Cerebellar nuclear complex (tissue), 1 donor: ENCODE data around the gene RPS18.
"Not testable (repeated sequence)": the region's sequence is repeated elsewhere in the genome, so short reads cannot be mapped to it uniquely, and the experiment has no call there.

Source experiments
- DNase-seq, 2 experiments: peaks; one replicate each; lab custom pipeline; 2025; lab: John Stamatoyannopoulos, UW

The RPS18 gene

DNA sequence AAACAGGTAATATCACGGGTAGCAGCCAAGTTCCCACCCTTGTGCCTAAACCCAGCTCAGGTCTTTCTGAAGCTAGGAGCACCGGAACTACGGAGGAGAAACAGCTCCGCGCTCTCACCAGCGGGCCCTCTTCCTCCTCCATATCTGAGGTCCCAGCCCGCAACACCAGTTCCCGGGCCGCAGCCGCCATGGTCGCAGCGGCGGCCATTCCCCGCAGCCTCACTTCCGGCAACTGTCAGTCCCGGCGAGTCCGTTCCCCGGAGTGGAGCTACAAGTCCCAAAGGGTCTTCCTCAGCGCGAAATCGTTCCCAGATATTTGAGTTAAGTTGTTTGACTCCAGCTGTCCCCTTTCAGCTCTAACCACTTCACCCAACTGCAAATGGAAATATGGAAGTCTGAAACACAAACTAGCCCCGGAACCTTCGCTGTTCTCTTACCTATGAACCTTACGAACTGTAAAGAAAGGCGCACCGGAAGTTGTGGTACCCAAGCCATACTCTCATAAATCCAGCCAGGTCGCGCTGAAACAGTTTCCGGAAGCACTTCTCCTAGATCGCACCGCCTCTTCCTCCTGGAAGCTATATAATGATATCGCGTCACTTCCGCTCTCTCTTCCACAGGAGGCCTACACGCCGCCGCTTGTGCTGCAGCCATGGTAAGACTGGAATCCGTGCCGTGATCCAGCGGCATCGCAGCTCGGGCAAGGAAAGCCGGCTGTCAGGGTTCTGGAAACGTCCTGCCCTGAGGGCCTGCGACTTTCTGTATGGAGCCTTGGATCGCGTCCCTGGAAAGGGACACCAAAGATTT is at the start of gene RPS18, which contains the start of gene VPS52:
Gene RPS18 (plus strand): TSS at position 608 of the 807 bp plus-strand sequence. CDS start 45 bp downstream, at position 653.
Gene VPS52 (minus strand): TSS at position 409 of the 807 bp plus-strand sequence. CDS start 201 bp downstream, at position 208.
- DNase-seq: peak; percentile 76 to 81

DNA sequence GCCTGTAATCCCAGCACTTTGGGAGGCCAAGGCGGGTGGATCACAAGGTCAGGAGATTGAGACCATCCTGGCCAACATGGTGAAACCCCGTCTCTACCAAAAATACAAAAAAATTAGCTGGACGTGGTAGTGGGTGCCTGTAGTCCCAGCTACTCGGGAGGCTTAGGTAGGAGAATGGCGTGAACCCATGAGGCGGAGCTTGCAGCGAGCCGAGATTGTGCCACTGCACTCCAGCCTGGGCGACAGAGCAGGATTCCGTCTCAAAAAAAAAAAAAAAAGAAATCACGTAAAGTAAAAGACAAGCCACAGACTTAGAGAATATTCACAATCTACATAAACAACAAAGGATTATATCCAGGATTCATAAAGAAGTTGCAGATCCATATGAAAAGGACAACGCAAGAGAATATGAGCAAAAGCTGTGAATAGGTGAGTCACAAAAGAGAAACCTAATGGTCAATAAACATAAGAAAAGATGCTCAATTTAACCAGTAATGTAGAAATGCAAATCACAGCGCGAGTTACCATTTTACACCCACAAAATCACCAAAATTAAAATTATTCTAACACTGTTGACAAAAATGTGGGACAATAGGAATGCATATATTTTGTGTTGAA is 45.3 kb upstream of the RPS18 start:
- DNase-seq: not testable (repeated sequence)

DNA sequence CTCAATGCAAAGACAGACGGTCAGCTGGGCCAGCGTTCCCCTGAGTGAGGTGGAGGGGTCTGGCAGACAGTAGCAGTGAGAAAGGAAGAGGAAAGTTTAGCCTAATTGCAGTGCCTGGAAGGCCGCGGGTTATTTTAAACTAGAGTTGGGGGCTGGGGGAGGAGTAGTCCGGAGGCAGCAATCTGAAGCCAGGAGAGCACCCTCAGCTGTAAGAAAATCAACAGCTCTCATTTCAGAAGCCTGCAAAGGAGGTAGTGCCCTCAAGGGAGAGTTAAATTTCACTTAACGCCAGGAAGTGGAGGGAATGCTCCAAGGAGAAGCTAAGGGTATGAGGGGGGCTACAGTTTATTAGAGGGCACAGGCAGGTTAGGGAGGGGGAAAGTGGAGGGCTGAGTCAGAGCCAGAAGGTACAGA is 36.6 kb upstream of the RPS18 start:
- DNase-seq: no peak

DNA sequence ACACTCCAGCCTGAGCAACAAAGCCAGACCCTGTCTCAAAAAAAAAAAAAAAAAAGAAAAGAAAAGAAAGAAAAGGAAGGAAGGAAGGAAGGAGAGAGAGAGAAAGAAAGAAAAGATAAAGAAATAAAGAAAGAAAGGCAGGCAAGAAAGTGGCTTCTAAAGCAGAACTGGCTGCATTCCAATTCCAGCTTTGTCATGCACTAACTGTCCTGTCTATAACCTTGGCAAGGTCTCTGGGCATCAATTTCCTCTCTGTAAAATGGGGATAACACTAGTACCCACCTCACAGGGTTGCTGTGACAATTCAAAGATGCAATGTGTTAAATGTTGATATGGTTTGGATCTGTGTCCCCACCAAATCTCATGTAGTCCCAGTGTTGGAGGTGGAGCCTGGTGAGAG is 35.5 kb upstream of the RPS18 start:
- no peak for DNase-seq

DNA sequence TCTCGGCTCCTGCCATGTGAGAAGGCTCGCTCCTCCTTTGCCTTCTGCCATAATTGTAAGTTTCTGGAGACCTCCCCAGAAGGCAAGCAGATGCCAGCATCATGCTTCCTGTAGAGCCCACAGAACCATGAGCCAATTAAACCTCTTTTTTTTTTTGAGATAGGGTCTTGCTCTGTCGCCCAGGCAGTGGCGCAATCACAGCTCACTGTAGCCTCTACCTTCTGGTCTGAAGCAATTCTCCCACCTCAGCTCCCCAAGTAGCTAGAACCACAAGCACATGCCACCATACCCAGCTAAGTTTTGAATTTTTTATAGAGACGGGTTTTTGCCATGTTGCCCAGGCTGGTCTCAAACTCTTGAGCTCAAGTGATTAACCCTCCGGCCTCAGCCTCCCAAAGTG is 35.0 kb upstream of the RPS18 start:
- no peak for DNase-seq

DNA sequence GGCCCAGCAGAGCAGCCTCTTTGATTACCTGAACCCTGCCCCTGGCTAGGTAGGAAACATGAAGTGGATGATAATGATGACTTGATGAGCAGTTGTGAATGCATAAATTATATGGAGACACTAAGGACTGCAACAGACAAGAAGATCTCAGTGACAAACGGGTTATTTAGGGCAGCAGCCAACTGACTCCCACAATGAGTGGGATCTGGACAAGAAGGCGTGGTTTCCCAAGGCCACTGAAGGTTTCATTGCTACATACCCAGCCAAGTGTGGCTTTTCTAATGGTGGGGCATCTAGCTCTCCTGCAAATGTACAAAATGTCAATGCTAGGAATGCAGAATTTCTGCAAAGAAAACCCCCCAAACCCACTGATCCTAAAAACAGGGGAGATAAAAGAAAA is 34.1 kb upstream of the RPS18 start:
- no peak for DNase-seq

DNA sequence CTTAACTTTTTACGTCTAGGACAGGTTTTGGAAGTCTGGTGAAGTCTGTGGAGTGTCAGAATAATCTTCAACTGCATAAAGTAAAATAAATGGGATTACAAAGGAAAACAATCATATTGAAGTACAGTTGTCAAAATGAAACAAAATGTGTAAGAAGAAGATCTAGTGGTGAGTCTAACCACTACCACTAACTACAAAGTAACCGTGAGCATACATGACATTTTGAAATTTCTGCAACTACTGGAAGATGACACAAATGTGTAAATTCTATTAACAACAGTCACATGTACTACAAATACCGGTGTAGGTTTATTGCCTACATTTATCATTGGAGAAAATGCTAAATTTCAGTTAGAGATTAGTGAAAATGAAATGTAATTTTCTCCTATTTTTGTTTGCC is 29.9 kb upstream of the RPS18 start:
- no peak for DNase-seq

DNA sequence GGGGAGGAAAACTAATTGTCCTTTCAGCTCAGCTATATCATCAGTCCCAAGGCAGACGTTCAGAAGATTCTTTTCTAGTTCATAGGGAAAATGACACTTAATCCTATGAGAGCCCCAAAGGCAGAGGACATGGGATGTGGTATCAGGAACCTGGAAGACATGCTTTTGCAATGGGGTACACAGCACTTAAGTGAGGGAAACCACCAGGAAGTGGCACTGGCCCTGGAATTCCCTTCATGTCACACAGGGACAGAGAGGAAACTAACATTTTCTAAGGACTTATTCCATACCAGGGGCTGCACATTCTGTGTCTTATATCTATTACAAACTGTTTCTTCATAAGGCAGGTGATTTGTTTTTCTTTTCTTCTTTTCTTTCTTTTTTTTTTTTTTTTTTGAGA is 28.4 kb upstream of the RPS18 start:
- no peak for DNase-seq

DNA sequence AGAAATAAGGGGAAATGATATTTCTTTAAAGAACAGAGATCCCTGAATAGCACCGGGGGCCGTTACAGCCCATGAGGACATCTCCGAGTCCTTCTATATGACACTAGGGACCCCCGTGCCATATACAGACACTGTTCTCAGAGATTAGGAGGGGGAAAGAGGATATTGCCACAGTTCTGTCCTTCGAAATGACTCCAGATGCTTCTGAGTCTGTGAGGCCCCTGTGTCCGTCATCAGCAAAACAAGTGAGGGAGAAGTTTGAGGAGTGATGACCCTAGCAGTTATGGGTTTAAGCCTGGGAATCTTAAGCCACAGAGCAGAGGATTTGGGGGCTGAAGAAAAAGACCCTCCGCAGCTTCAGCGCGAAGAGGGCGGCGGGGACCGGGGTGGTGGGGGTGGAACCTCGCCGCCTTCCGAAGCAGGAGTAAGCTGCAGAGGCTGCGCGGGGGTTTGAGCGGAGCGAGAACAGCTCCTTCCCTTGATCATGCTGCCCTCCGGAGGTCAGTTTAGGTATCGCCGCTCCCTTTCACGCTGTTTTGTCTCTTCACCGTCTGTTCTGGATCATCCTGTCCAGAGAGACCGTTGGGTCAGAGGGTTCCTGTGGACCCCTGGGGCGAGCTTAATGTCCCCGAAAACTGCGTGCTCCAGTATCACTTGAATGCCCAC is 23.8 kb upstream of the RPS18 start:
- peak in 1 of 2 experiments; percentile 49 for DNase-seq

DNA sequence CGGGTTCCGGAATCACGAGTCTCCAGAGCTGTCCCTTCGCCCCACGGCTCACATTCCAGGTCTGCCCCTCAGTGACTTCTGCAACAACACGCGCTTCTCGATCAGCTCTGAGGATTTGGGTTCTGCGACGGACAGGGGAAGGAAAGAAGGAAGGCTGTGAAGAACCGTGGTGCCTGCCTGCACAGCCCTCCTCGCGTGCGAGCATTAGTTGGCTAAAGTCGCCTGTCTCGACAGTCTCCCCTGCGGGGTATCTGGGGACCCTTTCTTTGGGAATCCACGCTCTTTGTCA is 23.3 kb upstream of the RPS18 start:
- no peak for DNase-seq

DNA sequence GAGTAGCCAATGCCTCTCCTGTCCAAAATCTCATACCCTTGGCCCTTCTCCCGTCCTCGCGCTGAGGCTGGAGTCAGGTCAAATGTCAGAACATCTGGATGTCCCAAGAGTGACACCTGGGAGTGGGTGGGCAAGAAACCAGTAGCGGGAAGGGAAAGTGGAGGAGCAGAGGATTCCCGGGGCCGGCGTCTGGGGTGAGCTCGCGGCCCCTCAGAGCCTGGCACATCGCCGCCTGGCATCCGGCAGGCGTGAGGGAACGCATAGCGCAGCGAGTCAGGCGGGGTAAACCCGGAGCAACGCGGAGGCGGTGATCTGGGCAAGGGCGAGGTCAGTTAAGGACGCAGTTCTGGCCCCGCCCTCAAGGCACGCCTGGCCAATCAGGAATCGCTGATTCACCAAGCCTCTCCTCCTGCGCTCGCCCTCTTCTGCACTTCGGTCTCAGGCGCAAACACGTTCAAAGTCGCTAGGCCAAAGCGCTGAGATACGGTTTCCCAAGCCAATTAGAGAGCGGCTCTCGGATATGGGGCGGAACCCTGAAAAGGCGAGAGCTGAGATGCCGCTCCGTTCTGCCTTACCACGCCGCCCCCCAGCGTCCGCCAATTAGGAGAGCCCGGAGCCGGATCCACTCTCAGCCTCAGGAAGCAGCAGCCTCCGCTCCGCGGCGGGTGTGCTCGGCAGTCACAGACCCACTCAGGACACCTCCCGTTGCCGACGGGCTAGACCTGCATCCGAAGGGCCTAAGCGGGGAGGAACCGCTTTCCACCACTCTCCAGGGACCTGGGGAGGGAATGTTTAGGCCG is 22.7 kb upstream of the RPS18 start:
- peak; percentile 97 to 99 for DNase-seq

DNA sequence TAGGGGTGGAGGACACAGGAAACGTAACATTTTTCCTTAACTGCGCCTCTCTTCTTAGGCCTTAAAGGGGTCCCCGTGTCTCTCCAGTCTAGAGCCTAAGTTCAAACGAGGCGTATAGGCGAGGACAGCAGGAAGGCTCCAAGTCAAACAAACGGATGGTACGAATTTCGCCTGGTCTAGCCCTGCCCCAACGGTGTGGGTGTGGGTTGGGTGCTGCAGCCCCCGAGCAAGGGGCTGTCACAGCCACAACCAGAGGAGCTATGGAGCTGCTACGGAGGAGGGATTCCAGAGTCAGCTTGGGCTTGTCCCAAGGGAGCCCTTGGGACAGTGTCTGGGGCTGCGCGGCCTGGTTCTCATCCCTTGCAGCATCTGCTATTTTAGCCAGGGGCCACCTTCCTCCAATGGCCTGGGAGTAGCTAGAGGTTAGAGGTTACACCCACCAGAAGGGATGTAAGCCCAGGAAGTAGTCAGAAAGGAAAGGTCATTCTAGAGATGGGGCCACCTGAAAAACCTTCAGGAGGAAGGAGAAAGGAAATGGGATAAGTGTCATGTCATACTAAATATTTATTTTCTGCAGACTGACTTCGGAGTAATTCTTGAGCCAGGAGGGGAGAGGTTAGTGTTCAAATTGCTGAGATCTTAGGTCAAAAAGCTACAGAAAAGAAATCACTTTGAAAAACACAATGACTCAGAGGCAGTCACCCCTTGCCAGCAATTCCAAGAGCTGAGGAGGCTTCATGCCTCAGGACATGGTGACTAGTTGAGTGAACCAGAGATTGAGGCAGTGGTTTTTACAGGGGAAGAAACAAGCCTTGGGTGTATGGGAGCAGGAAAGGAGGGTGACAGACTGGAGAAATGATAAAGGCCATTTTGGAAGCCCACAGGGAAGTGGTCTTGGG is 21.9 kb upstream of the RPS18 start:
- no peak for DNase-seq

DNA sequence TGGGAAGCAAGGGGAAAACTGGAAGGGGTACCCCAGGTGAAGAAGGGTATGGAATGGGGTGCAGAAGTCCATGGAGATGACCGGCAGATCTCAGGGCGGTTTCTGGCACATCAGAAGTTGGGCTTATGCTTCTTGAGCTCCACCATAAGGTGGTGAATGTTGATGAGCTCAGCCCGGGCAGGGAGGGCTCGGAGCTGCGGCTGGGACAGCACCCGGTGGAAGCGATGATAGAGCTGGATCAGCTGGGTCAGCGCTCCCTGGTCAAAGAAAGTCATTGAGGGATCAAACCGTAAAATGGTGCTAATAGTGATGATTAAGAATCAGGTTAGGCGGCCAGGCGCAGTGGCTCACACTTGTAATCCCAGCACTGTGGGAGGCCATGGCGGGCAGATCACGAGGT is 21.1 kb upstream of the RPS18 start:
- no peak for DNase-seq

DNA sequence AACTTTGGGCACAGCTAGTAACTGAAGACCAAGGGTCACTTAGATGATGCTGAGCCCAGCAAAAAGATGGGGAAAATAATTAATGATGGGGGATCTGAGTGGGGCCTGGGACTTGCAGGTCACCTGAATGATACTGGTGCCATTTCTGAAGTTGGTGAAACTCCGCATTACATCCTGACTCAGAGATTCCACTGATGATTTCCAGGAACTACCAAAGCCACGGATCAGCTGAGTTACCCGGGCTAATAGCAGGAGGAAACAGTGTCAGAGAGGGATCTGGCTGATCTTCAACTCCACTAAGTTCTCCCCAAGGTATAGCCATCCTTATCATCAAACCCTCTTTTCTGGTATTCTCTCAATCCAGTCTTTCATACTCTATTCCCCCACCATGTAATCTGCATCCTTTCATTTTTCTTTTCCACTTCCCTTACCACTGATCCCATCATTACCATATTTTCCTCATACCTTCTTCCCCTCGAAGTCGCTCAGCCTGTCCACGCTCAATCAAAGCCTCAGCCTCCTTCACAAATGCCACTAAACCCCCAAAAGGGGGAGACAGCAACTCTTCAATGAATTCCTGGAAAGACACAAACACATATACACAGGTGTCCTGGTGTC is 20.4 kb upstream of the RPS18 start:
- no peak for DNase-seq

DNA sequence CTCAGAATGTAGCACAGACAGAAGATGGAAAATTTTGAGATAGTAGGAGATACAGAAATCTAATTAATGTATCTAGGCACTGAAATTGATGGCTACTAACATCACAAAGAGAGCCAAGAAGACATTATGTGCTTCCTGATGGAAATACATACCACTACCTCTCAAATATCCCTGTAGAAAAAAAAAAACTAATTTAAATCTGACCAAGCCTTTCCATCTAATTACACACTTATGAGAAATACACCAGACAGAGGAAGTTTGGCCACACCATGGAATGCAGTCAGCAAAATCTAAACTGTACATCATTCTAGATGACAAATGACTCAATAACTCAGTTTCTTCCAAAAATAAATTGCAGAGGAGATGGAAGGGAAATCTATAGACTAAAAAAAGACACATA is 19.1 kb upstream of the RPS18 start:
- no peak for DNase-seq

DNA sequence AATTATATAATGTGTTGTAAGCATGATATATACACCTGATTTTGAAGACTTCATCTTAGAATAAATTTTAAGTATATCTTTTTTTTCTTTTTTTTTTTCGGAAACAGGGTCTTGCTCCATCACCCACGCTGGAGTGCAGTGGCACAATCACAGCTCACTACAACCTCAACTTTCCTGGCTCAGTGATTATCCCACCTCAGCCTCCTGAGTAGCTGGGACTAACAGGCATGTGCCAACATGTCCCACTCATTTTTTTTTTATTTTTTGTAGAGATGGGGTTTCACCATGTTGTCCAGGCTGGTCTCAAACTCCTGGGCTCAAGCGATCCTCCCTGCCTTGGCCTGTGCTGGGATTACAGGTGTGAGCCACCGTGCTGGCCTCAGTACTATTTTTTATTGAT is 17.3 kb upstream of the RPS18 start:
- DNase-seq: no peak

DNA sequence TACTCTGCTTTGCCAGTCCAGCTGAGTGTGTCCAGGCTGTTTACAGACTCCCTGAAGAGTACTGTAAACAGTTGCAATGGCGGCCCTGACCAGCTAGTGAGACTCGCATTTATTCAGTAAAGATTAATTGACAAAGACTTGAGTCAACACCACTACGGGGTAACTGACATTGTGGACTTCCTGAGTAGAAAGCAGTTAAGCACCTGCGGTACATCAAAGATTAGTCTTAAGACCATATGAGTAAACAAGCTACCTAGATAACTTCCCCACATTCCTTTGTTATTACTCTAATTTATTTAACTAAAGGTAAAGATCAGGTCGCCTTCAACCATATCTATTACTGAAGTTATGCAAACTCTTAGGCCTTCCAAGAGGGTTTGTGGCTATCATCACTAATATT is 12.8 kb upstream of the RPS18 start:
- no peak for DNase-seq

DNA sequence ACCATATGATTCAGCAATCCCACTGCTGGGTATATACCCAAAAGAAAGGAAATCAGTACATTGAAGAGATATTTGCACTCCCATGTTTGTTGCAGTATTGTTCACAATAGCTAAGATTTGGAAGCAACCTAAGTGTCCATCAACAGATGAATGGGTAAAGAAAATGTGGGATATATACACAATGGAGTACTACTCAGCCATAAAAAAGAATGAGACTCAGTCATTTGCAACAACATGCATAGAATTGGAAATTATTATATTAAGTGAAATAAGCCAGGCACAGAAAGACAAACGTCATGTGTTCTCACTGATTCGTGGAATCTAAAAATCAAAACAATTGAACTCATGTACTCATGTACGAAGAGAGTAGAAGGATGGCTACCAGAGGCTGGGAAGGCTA is 9.4 kb upstream of the RPS18 start:
- DNase-seq: not testable (repeated sequence)

DNA sequence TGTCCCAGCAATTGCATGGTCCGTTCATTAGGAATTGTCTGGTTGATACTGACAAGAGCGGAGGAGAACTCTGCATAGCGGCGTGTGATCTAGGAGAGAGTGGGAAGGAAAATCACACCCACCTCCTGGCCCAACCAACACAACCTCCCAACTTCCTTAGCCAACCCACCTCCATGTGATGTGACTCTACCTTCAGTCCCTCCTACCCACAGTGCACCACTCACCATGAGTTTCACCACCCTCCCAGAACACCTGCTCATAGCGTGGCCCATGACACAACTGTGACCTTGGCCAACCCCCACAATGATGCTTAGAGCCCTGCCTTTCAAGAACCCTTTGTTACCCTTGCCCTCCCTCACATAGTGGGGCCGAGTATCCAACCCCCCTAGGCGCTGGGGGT is 7.9 kb upstream of the RPS18 start:
- no peak for DNase-seq

DNA sequence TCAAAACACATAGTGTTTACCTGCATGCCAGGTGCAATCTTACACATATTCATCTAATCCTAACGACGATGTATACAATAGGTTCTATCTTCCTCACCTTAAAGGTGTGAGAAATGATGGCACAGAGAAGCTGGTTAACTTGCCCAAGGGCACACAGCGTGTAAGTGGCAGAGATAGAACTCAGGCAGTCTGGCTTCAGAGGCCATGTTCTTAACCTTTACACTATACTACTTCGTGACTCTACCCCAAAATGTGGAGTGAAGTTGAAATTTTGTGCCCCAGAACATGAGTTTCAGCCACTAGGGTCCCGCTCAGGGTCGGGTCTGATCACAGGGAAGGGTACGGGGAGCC is 783 bp upstream of the RPS18 start:
- DNase-seq: no peak
